ENCODE measurements around the gene SULT2B1. TPM values are rescaled to one million over a fixed set of nuclear protein-coding genes. Genes with fewer than 3 reads are reported as not detected.

SULT2B1 gene
- total and polyA plus RNA-seq, 2 of the 4 experiments (the other 2 are of a cell fraction) = 0.09 TPM; not detected in 1

DNA sequence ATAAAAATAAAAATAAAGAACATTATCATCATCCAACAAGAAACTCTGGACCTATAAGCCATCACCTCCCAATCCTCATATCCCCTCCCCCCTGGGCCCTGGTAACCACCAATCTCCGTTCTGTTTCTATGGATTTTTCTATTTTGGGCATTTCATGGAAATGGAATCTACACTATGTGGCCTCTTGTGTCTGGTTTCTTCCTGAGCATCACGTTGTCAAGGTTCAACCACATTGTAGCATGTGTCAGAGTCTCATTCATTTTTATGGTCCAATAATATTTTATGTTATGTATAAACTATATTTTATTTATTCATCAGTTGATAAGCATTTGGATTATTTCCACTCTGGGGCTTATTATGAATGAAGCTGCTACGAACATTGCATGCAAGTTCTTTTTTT, 26.9 kb downstream of the SULT2B1 start:
- Histone ChIP-seq H3K9me3 (ENCODE audit: control insufficient read depth, insufficient read depth, low read length) (no peaks in the 10 kb centered on the region), H4K8ac (ENCODE audit: low read depth in 2 of 2, low read length in 2 of 2) (no peak overlapping the region), H3K27me3 (ENCODE audit: control insufficient read depth, insufficient read depth, low read length) (no peaks in the 10 kb centered on the region), H2BK15ac (ENCODE audit: low read depth, low read length) (no peak overlapping the region), H2BK120ac (ENCODE audit: low read depth, low read length) (no peak overlapping the region), H3K4me1 (ENCODE audit: control insufficient read depth, insufficient read depth, low read length) (no peaks in the 10 kb centered on the region), H2BK5ac (ENCODE audit: low read depth, low read length, poor library complexity, severe bottlenecking) (no peak overlapping the region), H3K4ac (ENCODE audit: low read depth, low read length) (no peak overlapping the region), H3K56ac (ENCODE audit: extremely low read depth, insufficient read depth, low read length) (no peak overlapping the region), H2BK20ac (ENCODE audit: low read depth, low read length) (no peak overlapping the region), H3K18ac (ENCODE audit: low read depth, low read length) (no peak overlapping the region), H4K91ac (ENCODE audit: insufficient read depth, low read depth, low read length) (no peak overlapping the region), H2AK5ac (ENCODE audit: low read depth, low read length) (no peak overlapping the region), H4K5ac (ENCODE audit: low read depth, low read length) (no peak overlapping the region), H3K36me3 (ENCODE audit: control insufficient read depth, insufficient read depth, low read length) (no peaks in the 10 kb centered on the region), H3K27ac (ENCODE audit: insufficient read depth, low read length) (no peak overlapping the region), H3K14ac (replicated peaks; ENCODE audit: low read depth, low read length) (no peak overlapping the region), H2AFZ (replicated peaks; ENCODE audit: low read length, poor library complexity) (no peak overlapping the region), H3K79me1 (ENCODE audit: low read depth in 1 of 2, low read length in 2 of 2) (no peaks in the 10 kb centered on the region), H3K23ac (ENCODE audit: low read depth, low read length) (no peak overlapping the region), H2AK9ac (replicated peaks; ENCODE audit: low read depth, low read length, poor library complexity) (no peak overlapping the region), H3K9ac (ENCODE audit: low read depth, low read length) (no peak overlapping the region), H3K4me3 (ENCODE audit: insufficient read depth, low read depth, low read length) (no peak overlapping the region), H3K9me1 (ENCODE audit: insufficient read depth, low read length) (no peaks in the 10 kb centered on the region), H4K20me1 (ENCODE audit: insufficient read depth, low read length) (no peaks in the 10 kb centered on the region), H3K4me2 (ENCODE audit: low read depth, low read length) (no peak overlapping the region)
- in situ Hi-C loops (cut with MboI; ENCODE audit: low sequenced_read_pairs) (no loop called here), dilution Hi-C loops (cut with HindIII; ENCODE audit: low sequenced_read_pairs, unreplicated experiment) (no loop called here), intact Hi-C loops (cut with micrococcal nuclease) (no loop called here)
- ATAC-seq (ENCODE audit: low read depth) (peak; percentile 30; the same call in 1 of the 2 replicates), DNase-seq (peak; percentile 58)
- no peak for TF ChIP-seq RFX5 (IDR thresholded peaks at IDR 0.05; ENCODE audit: low read depth, low read length)
- TF ChIP-seq, protein P1, sequence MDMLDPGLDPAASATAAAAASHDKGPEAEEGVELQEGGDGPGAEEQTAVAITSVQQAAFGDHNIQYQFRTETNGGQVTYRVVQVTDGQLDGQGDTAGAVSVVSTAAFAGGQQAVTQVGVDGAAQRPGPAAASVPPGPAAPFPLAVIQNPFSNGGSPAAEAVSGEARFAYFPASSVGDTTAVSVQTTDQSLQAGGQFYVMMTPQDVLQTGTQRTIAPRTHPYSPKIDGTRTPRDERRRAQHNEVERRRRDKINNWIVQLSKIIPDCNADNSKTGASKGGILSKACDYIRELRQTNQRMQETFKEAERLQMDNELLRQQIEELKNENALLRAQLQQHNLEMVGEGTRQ (IDR thresholded peaks at IDR 0.05; ENCODE audit: low read depth, low read length) = no peak
- no peak for TF ChIP-seq RAD21 (IDR thresholded peaks at IDR 0.05; ENCODE audit: low read length)
- TF ChIP-seq FOS (IDR thresholded peaks at IDR 0.05; ENCODE audit: low read depth, low read length) = no peak
- TF ChIP-seq CEBPB (IDR thresholded peaks at IDR 0.05; ENCODE audit: low read depth, low read length) = no peak
- no peak for TF ChIP-seq MXI1 (IDR thresholded peaks at IDR 0.05; ENCODE audit: borderline replicate concordance, low read depth, low read length)
- TF ChIP-seq RCOR1 (IDR thresholded peaks at IDR 0.05; ENCODE audit: insufficient replicate concordance, low read length) = no peak
- no TSS peak for BruUV-seq (replicated peaks)
- ChIA-PET CTCF (no interaction called here), POLR2A (ENCODE audit: unreplicated experiment) (no interaction called here)
- 20% methylated on average over 1 of the region's 3 CpGs; no CpG with 5 or more reads in 1 of the 2 experiments for WGBS, 2 experiments (ENCODE audit: extremely low coverage in 2 of 2, insufficient read length in 1 of 2)
